Stimulated activated CD8-positive, alpha-beta memory T cell treated with anti-CD3 and anti-CD28 coated beads, Interleukin-12 subunit alpha, Interleukin-12 subunit beta, amount 100 ng/mL, for 24 hours (primary cell): Measurements from ENCODE around the gene SLC9C2.
"Not testable (repeated sequence)": the region's sequence is repeated elsewhere in the genome, so short reads cannot be mapped to it uniquely, and the experiment has no call there.

ENCODE experiments used
- DNase-seq: peaks from one replicate; pipeline ENCODE4 v3.0.0-alpha.2; 2020; ENCODE audit errors: extremely low read depth

The SLC9C2 gene

GRCh38 chr1:173481195-173481772, 121.6 kb downstream of the SLC9C2 start:
- no peak for DNase-seq

- no peak for DNase-seq
Observed at GRCh38 chr1:173479649-173480048, 123.2 kb downstream of the SLC9C2 start.

GRCh38 chr1:173478094-173478674, 124.7 kb downstream of the SLC9C2 start:
- no peak for DNase-seq

- no peak for DNase-seq
Observed at GRCh38 chr1:173477286-173478093, 125.4 kb downstream of the SLC9C2 start, which contains the start of gene PRDX6. Gene PRDX6, plus strand, starts transcription at chr1:173477335. Its CDS starts 63 bp downstream, at chr1:173477398.

- DNase-seq: peak; percentile 66
Observed at GRCh38 chr1:173476665-173477285, 126.1 kb downstream of the SLC9C2 start.

GRCh38 chr1:173476197-173476664, 126.6 kb downstream of the SLC9C2 start:
- DNase-seq: no peak

GRCh38 chr1:173475564-173476196, 127.2 kb downstream of the SLC9C2 start:
- DNase-seq: no peak

- not testable (repeated sequence) for DNase-seq
Observed at GRCh38 chr1:173474780-173475421, 128.0 kb downstream of the SLC9C2 start.

GRCh38 chr1:173474097-173474779, 128.6 kb downstream of the SLC9C2 start:
- DNase-seq: no peak

GRCh38 chr1:173473599-173474011, 129.3 kb downstream of the SLC9C2 start:
- no peak for DNase-seq

GRCh38 chr1:173470608-173471007, 132.3 kb downstream of the SLC9C2 start:
- no peak for DNase-seq

- no peak for DNase-seq
Observed at GRCh38 chr1:173469656-173470055, 133.2 kb downstream of the SLC9C2 start.

GRCh38 chr1:173467426-173467825, 135.4 kb downstream of the SLC9C2 start:
- DNase-seq: no peak

- DNase-seq: not testable (repeated sequence)
Observed at GRCh38 chr1:173464185-173464584, 138.7 kb downstream of the SLC9C2 start.

- DNase-seq: not testable (repeated sequence)
Observed at GRCh38 chr1:173462666-173463065, 140.2 kb downstream of the SLC9C2 start.

GRCh38 chr1:173459885-173460284, 143.0 kb downstream of the SLC9C2 start:
- DNase-seq: no peak

- no peak for DNase-seq
Observed at GRCh38 chr1:173454966-173455524, 147.8 kb downstream of the SLC9C2 start.

- DNase-seq: no peak
Observed at GRCh38 chr1:173453982-173454381, 148.9 kb downstream of the SLC9C2 start.

- DNase-seq: no peak
Observed at GRCh38 chr1:173451981-173452380, 150.9 kb downstream of the SLC9C2 start.
